Progenitor cell of endocrine pancreas (in vitro differentiated cells): ENCODE results near the gene KRTAP10-1. TPM values are rescaled to one million over a fixed set of nuclear protein-coding genes. Genes with fewer than 3 reads are reported as not detected.

Source experiments
- DNase-seq: peaks from one replicate; pipeline ENCODE4 v3.0.0; 2021; ENCODE audit warnings: low spot score; ENCODE audit not compliant: unreplicated experiment
- H3K27ac Mint-ChIP-seq: 2 replicates; pipeline ENCODE4 v1.8.0; 2021; ENCODE audit warnings: mild to moderate bottlenecking, moderate library complexity, mixed read lengths
- H3K27me3 Mint-ChIP-seq: 2 replicates; pipeline ENCODE4 v1.8.0; 2021; ENCODE audit warnings: mixed read lengths
- H3K36me3 Mint-ChIP-seq: 2 replicates; pipeline ENCODE4 v1.8.0; 2022; ENCODE audit warnings: mixed read lengths; ENCODE audit not compliant: insufficient read depth
- H3K4me1 Mint-ChIP-seq: 2 replicates; pipeline ENCODE4 v1.8.0; 2021; ENCODE audit warnings: low read depth, mixed read lengths
- H3K4me3 Mint-ChIP-seq: 2 replicates; pipeline ENCODE4 v1.8.0; 2021; ENCODE audit warnings: low read depth, mild to moderate bottlenecking, moderate library complexity, mixed read lengths
- H3K9me3 Mint-ChIP-seq: 2 replicates; pipeline ENCODE4 v1.8.0; 2021; ENCODE audit warnings: low read depth, mixed read lengths
- CTCF ChIP-seq: fragments of 200-600 bp; sonication (generic); IDR thresholded peaks from one replicate; pipeline ENCODE4 v1.5.0; 2021; ENCODE audit warnings: antibody characterized with exemption, mild to moderate bottlenecking; ENCODE audit not compliant: unreplicated experiment
- total RNA-seq: library from RNA; stranded (reverse); gene quantifications from 2 replicates; pipeline ENCODE4 v1.2.1, GENCODE V29; 2021

KRTAP10-1 gene
- total RNA-seq, 1 donor from 2014 or later: not detected

GRCh38 chr21:44534688-44535087 lies 5.3 kb downstream of the KRTAP10-1 start:
- DNase-seq: no peak
- Mint-ChIP-seq H3K27ac (peak overlapping the region; percentile 59), H3K36me3 (no peaks in the 10 kb centered on the region), H3K4me3 (no peak overlapping the region), H3K27me3 (peaks cover 4% of the 10 kb centered on the region), H3K9me3 (no peaks in the 10 kb centered on the region), H3K4me1 (no peaks in the 10 kb centered on the region)
- TF ChIP-seq CTCF: no peak

DNA sequence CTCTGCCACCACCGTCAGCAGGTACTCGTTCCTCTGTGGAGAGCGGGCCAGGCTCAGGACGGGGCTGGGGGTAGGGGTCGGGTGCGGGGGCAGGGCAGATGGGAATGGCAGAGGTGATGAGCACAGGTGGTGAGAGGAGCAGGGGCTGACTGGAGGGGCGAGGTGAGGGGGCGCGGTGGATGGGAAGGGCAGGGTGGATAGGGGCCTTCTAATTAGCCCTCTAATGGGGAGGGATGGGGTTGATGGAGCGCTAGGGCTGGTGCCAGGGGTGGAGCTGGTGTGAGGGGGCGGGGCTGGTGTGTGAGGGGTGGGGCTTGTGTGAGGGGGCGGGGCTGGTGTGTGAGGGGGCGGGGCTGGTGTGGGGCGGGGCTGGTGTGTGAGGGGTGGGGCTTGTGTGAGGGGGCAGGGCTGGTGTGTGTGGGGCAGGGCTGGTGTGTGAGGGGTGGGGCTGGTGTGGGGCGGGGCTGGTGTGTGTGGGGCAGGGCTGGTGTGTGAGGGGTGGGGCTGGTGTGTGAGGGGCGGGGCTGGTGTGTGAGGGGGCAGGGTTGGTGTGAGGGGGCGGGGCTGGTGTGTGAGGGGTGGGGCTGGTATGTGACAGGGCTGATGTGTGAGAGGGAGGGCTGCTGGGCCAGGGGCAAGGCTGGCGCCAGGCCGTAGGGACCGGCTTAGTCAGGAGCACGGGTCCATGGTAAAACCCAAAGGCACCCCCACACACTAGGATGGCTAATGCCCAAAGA lies 5.9 kb downstream of the KRTAP10-1 start:
- no peaks in the 10 kb centered on the region for H3K4me1 Mint-ChIP-seq
- DNase-seq: no peak
- peaks cover 4% of the 10 kb centered on the region for H3K27me3 Mint-ChIP-seq
- no peak overlapping the region for H3K4me3 Mint-ChIP-seq
- H3K9me3 Mint-ChIP-seq: no peaks in the 10 kb centered on the region
- no peak overlapping the region for H3K27ac Mint-ChIP-seq
- H3K36me3 Mint-ChIP-seq: no peaks in the 10 kb centered on the region
- no peak for TF ChIP-seq CTCF

- TF ChIP-seq CTCF: no peak
- Mint-ChIP-seq H3K27ac (no peak overlapping the region), H3K4me1 (no peaks in the 10 kb centered on the region), H3K4me3 (no peak overlapping the region), H3K27me3 (peaks cover 4% of the 10 kb centered on the region), H3K36me3 (no peaks in the 10 kb centered on the region), H3K9me3 (no peaks in the 10 kb centered on the region)
- no peak for DNase-seq
These were observed 6.7 kb downstream of the KRTAP10-1 start for GRCh38 chr21:44533121-44533890.

DNA sequence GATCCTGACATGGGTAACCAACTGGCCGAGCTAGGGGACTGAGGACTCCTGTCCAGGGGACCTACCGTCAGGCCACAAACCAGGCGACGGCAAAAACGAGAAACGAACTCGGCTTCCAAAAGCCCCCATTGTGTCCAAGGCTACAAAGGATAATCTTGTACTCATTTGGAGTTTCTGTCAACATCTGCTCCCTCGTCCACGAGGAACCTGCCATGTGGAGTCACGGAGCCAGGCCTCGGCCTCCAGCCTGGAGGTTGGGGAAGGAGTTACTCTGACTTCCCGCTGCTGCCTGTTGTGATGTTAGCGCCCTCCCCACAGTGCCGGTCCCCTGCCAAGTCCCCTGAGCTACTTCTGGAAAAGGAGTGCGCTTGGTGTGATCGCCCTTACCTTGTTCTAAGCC lies 7.3 kb downstream of the KRTAP10-1 start:
- Mint-ChIP-seq H3K36me3 (no peaks in the 10 kb centered on the region), H3K4me1 (no peaks in the 10 kb centered on the region), H3K9me3 (no peaks in the 10 kb centered on the region), H3K27ac (no peak overlapping the region), H3K27me3 (peaks cover 4% of the 10 kb centered on the region), H3K4me3 (no peak overlapping the region)
- no peak for TF ChIP-seq CTCF
- DNase-seq: no peak

- Mint-ChIP-seq H3K27ac (no peak overlapping the region), H3K27me3 (peaks cover 4% of the 10 kb centered on the region), H3K4me1 (no peaks in the 10 kb centered on the region), H3K9me3 (no peaks in the 10 kb centered on the region), H3K4me3 (no peak overlapping the region), H3K36me3 (no peaks in the 10 kb centered on the region)
- no peak for DNase-seq
- TF ChIP-seq CTCF: no peak
These were observed 8.1 kb downstream of the KRTAP10-1 start for GRCh38 chr21:44531606-44532564.
